PC-3 (cell line): ENCODE data around the gene CDH13.

ENCODE experiments used
- EZH2 ChIP-seq: fragments of 300-600 bp; sonication (generic); IDR thresholded peaks from one replicate; pipeline ENCODE4 v1.6.1; 2017; ENCODE audit warnings: antibody characterized with exemption, mild to moderate bottlenecking, low read length; ENCODE audit not compliant: unreplicated experiment
- EZH2phosphoT487 ChIP-seq: fragments of 300-600 bp; sonication (generic); IDR thresholded peaks from 2 replicates; pipeline ENCODE4 v1.6.1; 2018; ENCODE audit warnings: mild to moderate bottlenecking, antibody characterized with exemption, low read length, borderline replicate concordance
- TF ChIP-seq, protein P1 (sequence below): fragments of 300-600 bp; sonication (generic); conservative IDR thresholded peaks from 2 replicates; pipeline ENCODE4 v1.5.1; 2017; ENCODE audit warnings: antibody characterized with exemption, low read depth, mild to moderate bottlenecking, low read length

GRCh38 chr16:83389751-83390150 lies 763.0 kb downstream of the CDH13 start:
- TF ChIP-seq EZH2 (no peak), EZH2phosphoT487 (no peak)
- TF ChIP-seq, protein P1, sequence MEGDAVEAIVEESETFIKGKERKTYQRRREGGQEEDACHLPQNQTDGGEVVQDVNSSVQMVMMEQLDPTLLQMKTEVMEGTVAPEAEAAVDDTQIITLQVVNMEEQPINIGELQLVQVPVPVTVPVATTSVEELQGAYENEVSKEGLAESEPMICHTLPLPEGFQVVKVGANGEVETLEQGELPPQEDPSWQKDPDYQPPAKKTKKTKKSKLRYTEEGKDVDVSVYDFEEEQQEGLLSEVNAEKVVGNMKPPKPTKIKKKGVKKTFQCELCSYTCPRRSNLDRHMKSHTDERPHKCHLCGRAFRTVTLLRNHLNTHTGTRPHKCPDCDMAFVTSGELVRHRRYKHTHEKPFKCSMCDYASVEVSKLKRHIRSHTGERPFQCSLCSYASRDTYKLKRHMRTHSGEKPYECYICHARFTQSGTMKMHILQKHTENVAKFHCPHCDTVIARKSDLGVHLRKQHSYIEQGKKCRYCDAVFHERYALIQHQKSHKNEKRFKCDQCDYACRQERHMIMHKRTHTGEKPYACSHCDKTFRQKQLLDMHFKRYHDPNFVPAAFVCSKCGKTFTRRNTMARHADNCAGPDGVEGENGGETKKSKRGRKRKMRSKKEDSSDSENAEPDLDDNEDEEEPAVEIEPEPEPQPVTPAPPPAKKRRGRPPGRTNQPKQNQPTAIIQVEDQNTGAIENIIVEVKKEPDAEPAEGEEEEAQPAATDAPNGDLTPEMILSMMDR, result no peak
